IMR-90 (cell line): Measurements from ENCODE around the gene ADAMTS3. TPM values are rescaled to one million over a fixed set of nuclear protein-coding genes. Genes with fewer than 3 reads are reported as not detected.

ENCODE experiments used
- ATAC-seq: fragments of 200-7000 bp; cut with Tn5 transposase; 2 replicates; pipeline ENCODE4 v1.9.1; 2020; ENCODE audit warnings: low read depth, mild to moderate bottlenecking, moderate library complexity
- BruUV-seq: library from RNA; stranded (reverse); fragments of 400-500 nt; replicated peaks from 2 replicates; lab custom pipeline; 2021; lab: Mats Ljungman, UMichigan
- CTCF ChIA-PET: fragments of 300-600 bp; formaldehyde crosslinking; extraction: SDS; loops from one replicate; lab custom pipeline; 2021; ENCODE audit warnings: antibody characterized with exemption; lab: Yijun Ruan, JAX
- POLR2A ChIA-PET: fragments of 300-600 bp; sonication (Branson Sonifier 250); formaldehyde crosslinking; loops from one replicate; lab custom pipeline; 2022; ENCODE audit warnings: antibody characterized with exemption; ENCODE audit not compliant: unreplicated experiment; lab: Charles Lee
- DNase-seq: peaks from one replicate; pipeline ENCODE4 v3.0.0; 2013
- H2AFZ ChIP-seq: replicated peaks from 2 replicates; pipeline ENCODE3; 2013; ENCODE audit warnings: low read length, mild to moderate bottlenecking; ENCODE audit not compliant: poor library complexity
- H2AK5ac ChIP-seq: 2 replicates; pipeline ENCODE4 v1.6.1; 2013; ENCODE audit warnings: low read depth, low read length, inconsistent platforms
- H2AK9ac ChIP-seq: replicated peaks from 2 replicates; pipeline ENCODE3; 2013; ENCODE audit warnings: mild to moderate bottlenecking, low read depth, low read length, moderate library complexity; ENCODE audit not compliant: poor library complexity
- H2BK120ac ChIP-seq: 2 replicates; pipeline ENCODE4 v1.6.1; 2013; ENCODE audit warnings: low read depth, low read length, inconsistent platforms
- H2BK15ac ChIP-seq: 3 replicates; pipeline ENCODE4 v1.6.1; 2013; ENCODE audit warnings: low read depth, low read length, inconsistent platforms
- H2BK20ac ChIP-seq: 2 replicates; pipeline ENCODE4 v1.6.1; 2013; ENCODE audit warnings: low read depth, mild to moderate bottlenecking, inconsistent platforms, low read length, moderate library complexity
- H2BK5ac ChIP-seq: 2 replicates; pipeline ENCODE4 v1.6.1; 2013; ENCODE audit warnings: mild to moderate bottlenecking, low read depth, low read length, inconsistent platforms; ENCODE audit not compliant: poor library complexity, severe bottlenecking
- H3K14ac ChIP-seq: replicated peaks from 2 replicates; pipeline ENCODE4 v1.6.1; 2013; ENCODE audit warnings: low read depth, low read length, inconsistent platforms
- H3K18ac ChIP-seq: 2 replicates; pipeline ENCODE4 v1.6.1; 2013; ENCODE audit warnings: low read depth, low read length, control low read depth
- H3K23ac ChIP-seq: 2 replicates; pipeline ENCODE4 v1.6.1; 2013; ENCODE audit warnings: low read depth, low read length, inconsistent platforms
- H3K27ac ChIP-seq: 2 replicates; pipeline ENCODE4 v1.5.1; 2013; ENCODE audit warnings: mild to moderate bottlenecking, control low read depth, low read length; ENCODE audit not compliant: insufficient read depth
- H3K27me3 ChIP-seq: 2 replicates; pipeline ENCODE4 v1.6.1; 2013; ENCODE audit warnings: low read length; ENCODE audit not compliant: control insufficient read depth, insufficient read depth
- H3K36me3 ChIP-seq: 2 replicates; pipeline ENCODE4 v1.6.1; 2013; ENCODE audit warnings: low read length, mixed read lengths; ENCODE audit not compliant: control insufficient read depth, insufficient read depth
- H3K4ac ChIP-seq: 2 replicates; pipeline ENCODE4 v1.6.1; 2013; ENCODE audit warnings: low read depth, low read length, inconsistent platforms
- H3K4me1 ChIP-seq: 2 replicates; pipeline ENCODE4 v1.6.1; 2013; ENCODE audit warnings: low read length, mixed read lengths; ENCODE audit not compliant: control insufficient read depth, insufficient read depth
- H3K4me2 ChIP-seq: 2 replicates; pipeline ENCODE4 v1.6.1; 2013; ENCODE audit warnings: low read depth, mild to moderate bottlenecking, control low read depth, low read length, moderate library complexity
- H3K4me3 ChIP-seq: 2 replicates; pipeline ENCODE4 v1.5.1; 2013; ENCODE audit warnings: low read depth, mild to moderate bottlenecking, control low read depth, low read length, moderate library complexity; ENCODE audit not compliant: insufficient read depth
- H3K56ac ChIP-seq: 2 replicates; pipeline ENCODE4 v1.6.1; 2013; ENCODE audit warnings: low read length, inconsistent platforms; ENCODE audit not compliant: insufficient read depth; ENCODE audit errors: extremely low read depth
- H3K79me1 ChIP-seq, 2 experiments: 2 replicates each; pipeline ENCODE4 v1.6.1; 2013; ENCODE audit warnings: low read length in 2 of 2, inconsistent platforms in 1 of 2, low read depth in 1 of 2
- H3K9ac ChIP-seq: 2 replicates; pipeline ENCODE4 v1.6.1; 2013; ENCODE audit warnings: low read depth, low read length, control low read depth
- H3K9me1 ChIP-seq: 2 replicates; pipeline ENCODE4 v1.6.1; 2013; ENCODE audit warnings: low read length, inconsistent platforms; ENCODE audit not compliant: insufficient read depth
- H3K9me3 ChIP-seq: 2 replicates; pipeline ENCODE4 v1.6.1; 2013; ENCODE audit warnings: low read length; ENCODE audit not compliant: control insufficient read depth, insufficient read depth
- H4K20me1 ChIP-seq: 2 replicates; pipeline ENCODE4 v1.6.1; 2013; ENCODE audit warnings: low read length, inconsistent platforms; ENCODE audit not compliant: insufficient read depth
- H4K5ac ChIP-seq: 2 replicates; pipeline ENCODE4 v1.6.1; 2013; ENCODE audit warnings: mild to moderate bottlenecking, low read depth, low read length, control low read depth
- H4K8ac ChIP-seq, 2 experiments: 2 replicates each; pipeline ENCODE4 v1.6.1; 2013; ENCODE audit warnings: low read depth in 2 of 2, low read length in 2 of 2, control low read depth in 1 of 2, inconsistent platforms in 1 of 2
- H4K91ac ChIP-seq: 2 replicates; pipeline ENCODE4 v1.6.1; 2013; ENCODE audit warnings: low read depth, low read length, inconsistent platforms; ENCODE audit not compliant: insufficient read depth
- BHLHE40 ChIP-seq: fragments of 150-350 bp; IDR thresholded peaks from 2 replicates; pipeline ENCODE4 v1.6.1; 2016; ENCODE audit warnings: mild to moderate bottlenecking, low read depth, low read length
- CEBPB ChIP-seq: IDR thresholded peaks from 2 replicates; pipeline ENCODE4 v1.6.1; 2012; ENCODE audit warnings: low read depth, low read length, improper control_type of control experiment
- CHD1 ChIP-seq: IDR thresholded peaks from 2 replicates; pipeline ENCODE4 v1.6.1; 2012; ENCODE audit warnings: low read depth, low read length, improper control_type of control experiment
- ELK1 ChIP-seq: fragments of 150-350 bp; IDR thresholded peaks from 2 replicates; pipeline ENCODE4 v1.6.1; 2016; ENCODE audit warnings: low read depth, mild to moderate bottlenecking, low read length, moderate library complexity, borderline replicate concordance
- FOS ChIP-seq: fragments of 150-350 bp; IDR thresholded peaks from 2 replicates; pipeline ENCODE4 v1.6.1; 2016; ENCODE audit warnings: low read depth, low read length
- MAFK ChIP-seq: IDR thresholded peaks from 2 replicates; pipeline ENCODE4 v1.6.1; 2012; ENCODE audit warnings: low read depth, low read length, improper control_type of control experiment
- MAZ ChIP-seq: IDR thresholded peaks from 2 replicates; pipeline ENCODE4 v1.6.1; 2012; ENCODE audit warnings: low read depth, mild to moderate bottlenecking, low read length, improper control_type of control experiment, moderate library complexity, borderline replicate concordance
- MXI1 ChIP-seq: IDR thresholded peaks from 2 replicates; pipeline ENCODE4 v1.6.1; 2012; ENCODE audit warnings: low read depth, mild to moderate bottlenecking, low read length, moderate library complexity, borderline replicate concordance
- NFE2L2 ChIP-seq: fragments of 150-350 bp; IDR thresholded peaks from 2 replicates; pipeline ENCODE4 v1.6.1; 2016; ENCODE audit warnings: low read depth, mild to moderate bottlenecking, low read length
- POLR2A ChIP-seq: IDR thresholded peaks from 2 replicates; pipeline ENCODE4 v1.6.1; 2012; ENCODE audit warnings: mild to moderate bottlenecking, low read depth, low read length
- RAD21 ChIP-seq: IDR thresholded peaks from 2 replicates; pipeline ENCODE4 v1.6.1; 2012; ENCODE audit warnings: low read length, improper control_type of control experiment
- RCOR1 ChIP-seq: IDR thresholded peaks from 2 replicates; pipeline ENCODE4 v1.6.1; 2012; ENCODE audit warnings: mild to moderate bottlenecking, low read length, improper control_type of control experiment; ENCODE audit not compliant: insufficient replicate concordance
- RFX5 ChIP-seq: IDR thresholded peaks from 2 replicates; pipeline ENCODE4 v1.8.0; 2012; ENCODE audit warnings: low read depth, mild to moderate bottlenecking, low read length, moderate library complexity
- SMC3 ChIP-seq: fragments of 150-350 bp; IDR thresholded peaks from 2 replicates; pipeline ENCODE4 v1.6.1; 2016; ENCODE audit warnings: low read depth, mild to moderate bottlenecking, antibody characterized with exemption, low read length, moderate library complexity
- WGBS, 2 experiments: methylation state at CpG; one replicate each; pipeline versions ENCODE4 v1.1.5 to v1.1.7; 2013; ENCODE audit warnings: missing lambda C conversion rate in 2 of 2; ENCODE audit not compliant: insufficient read length in 1 of 2; ENCODE audit errors: extremely low coverage in 2 of 2; 5-methylcytosine and 5-hydroxymethylcytosine counted together
- dilution Hi-C: fragments of 300-500 bp; cut with HindIII; formaldehyde crosslinking; loops from one replicate; pipeline ENCODE4 v1.14.3; 2018; ENCODE audit warnings: low sequenced_read_pairs; ENCODE audit not compliant: unreplicated experiment
- in situ Hi-C: fragments of 300-500 bp; cut with MboI; formaldehyde crosslinking; loops from 3 replicates; pipeline ENCODE4 v1.14.3; 2019; ENCODE audit warnings: low sequenced_read_pairs, inconsistent platforms, mixed read lengths
- intact Hi-C: fragments of 100-400 bp; cut with micrococcal nuclease; formaldehyde crosslinking; loops from 2 replicates; pipeline ENCODE4 v1.10.0; 2022
- polyA plus RNA-seq, 3 experiments: library from polyadenylated mRNA; depleted of rRNA; stranded (reverse); fragments of >200 nt; gene quantifications; 2 replicates each; pipeline ENCODE4 v1.2.3, GENCODE V29; 2012; ENCODE audit warnings: low replicate concordance in 1 of 3
- total RNA-seq: library from RNA; depleted of rRNA; stranded (reverse); fragments of >200 nt; gene quantifications from 2 replicates; pipeline ENCODE4 v1.2.3, GENCODE V29; 2012
- TF ChIP-seq, protein P1 (sequence below): fragments of 150-350 bp; IDR thresholded peaks from 2 replicates; pipeline ENCODE4 v1.6.1; 2017; ENCODE audit warnings: mild to moderate bottlenecking, antibody characterized with exemption, low read length, low read depth
- TF ChIP-seq, protein P2 (sequence below): conservative IDR thresholded peaks from 2 replicates; pipeline ENCODE4 v1.5.1; 2012; ENCODE audit warnings: mild to moderate bottlenecking, low read depth, low read length, improper control_type of control experiment

ADAMTS3 gene
- total and polyA plus RNA-seq, 2 of the 4 experiments (the other 2 are of a cell fraction), result 0.68 to 2.9 TPM

GRCh38 chr4:72323227-72323626, 245.8 kb downstream of the ADAMTS3 start:
- Histone ChIP-seq H4K5ac (no peak overlapping the region), H2BK120ac (no peak overlapping the region), H3K27ac (no peak overlapping the region), H3K36me3 (no peaks in the 10 kb centered on the region), H3K27me3 (0 out of 2 replicates have a peak, but pooled peaks cover under 1% of the 10 kb centered on the region), H2BK15ac (no peak overlapping the region), H2AFZ (no peak overlapping the region), H2BK5ac (no peak overlapping the region), H4K91ac (no peak overlapping the region), H3K4me2 (no peak overlapping the region), H3K18ac (no peak overlapping the region), H2BK20ac (no peak overlapping the region), H3K56ac (no peak overlapping the region), H3K4me3 (no peak overlapping the region), H3K9me1 (no peaks in the 10 kb centered on the region; the same call in 1 of the 2 replicates), H3K4ac (no peak overlapping the region), H3K9ac (no peak overlapping the region), H2AK5ac (no peak overlapping the region), H3K9me3 (no peaks in the 10 kb centered on the region), H3K79me1 (no peaks in the 10 kb centered on the region), H4K20me1 (no peaks in the 10 kb centered on the region), H3K14ac (no peak overlapping the region), H4K8ac (no peak overlapping the region), H3K23ac (no peak overlapping the region), H3K4me1 (0 out of 2 replicates have a peak, but pooled peaks cover 2% of the 10 kb centered on the region), H2AK9ac (no peak overlapping the region)
- WGBS, 2 experiments, result no CpG with 5 or more reads among the region's 2 CpGs
- no peak for DNase-seq
- TF ChIP-seq, protein P1, sequence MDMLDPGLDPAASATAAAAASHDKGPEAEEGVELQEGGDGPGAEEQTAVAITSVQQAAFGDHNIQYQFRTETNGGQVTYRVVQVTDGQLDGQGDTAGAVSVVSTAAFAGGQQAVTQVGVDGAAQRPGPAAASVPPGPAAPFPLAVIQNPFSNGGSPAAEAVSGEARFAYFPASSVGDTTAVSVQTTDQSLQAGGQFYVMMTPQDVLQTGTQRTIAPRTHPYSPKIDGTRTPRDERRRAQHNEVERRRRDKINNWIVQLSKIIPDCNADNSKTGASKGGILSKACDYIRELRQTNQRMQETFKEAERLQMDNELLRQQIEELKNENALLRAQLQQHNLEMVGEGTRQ, result no peak
- TF ChIP-seq MAZ, result no peak
- TF ChIP-seq, protein P2, sequence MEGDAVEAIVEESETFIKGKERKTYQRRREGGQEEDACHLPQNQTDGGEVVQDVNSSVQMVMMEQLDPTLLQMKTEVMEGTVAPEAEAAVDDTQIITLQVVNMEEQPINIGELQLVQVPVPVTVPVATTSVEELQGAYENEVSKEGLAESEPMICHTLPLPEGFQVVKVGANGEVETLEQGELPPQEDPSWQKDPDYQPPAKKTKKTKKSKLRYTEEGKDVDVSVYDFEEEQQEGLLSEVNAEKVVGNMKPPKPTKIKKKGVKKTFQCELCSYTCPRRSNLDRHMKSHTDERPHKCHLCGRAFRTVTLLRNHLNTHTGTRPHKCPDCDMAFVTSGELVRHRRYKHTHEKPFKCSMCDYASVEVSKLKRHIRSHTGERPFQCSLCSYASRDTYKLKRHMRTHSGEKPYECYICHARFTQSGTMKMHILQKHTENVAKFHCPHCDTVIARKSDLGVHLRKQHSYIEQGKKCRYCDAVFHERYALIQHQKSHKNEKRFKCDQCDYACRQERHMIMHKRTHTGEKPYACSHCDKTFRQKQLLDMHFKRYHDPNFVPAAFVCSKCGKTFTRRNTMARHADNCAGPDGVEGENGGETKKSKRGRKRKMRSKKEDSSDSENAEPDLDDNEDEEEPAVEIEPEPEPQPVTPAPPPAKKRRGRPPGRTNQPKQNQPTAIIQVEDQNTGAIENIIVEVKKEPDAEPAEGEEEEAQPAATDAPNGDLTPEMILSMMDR, result no peak
- TF ChIP-seq FOS, result no peak
- no peak for TF ChIP-seq SMC3
- TF ChIP-seq RFX5, result no peak
- TF ChIP-seq CEBPB, result no peak
- TF ChIP-seq MXI1, result no peak
- no peak for TF ChIP-seq ELK1
- TF ChIP-seq MAFK, result no peak
- no peak for TF ChIP-seq NFE2L2
- no peak for TF ChIP-seq RCOR1
- TF ChIP-seq RAD21, result no peak
- TF ChIP-seq POLR2A, result no peak
- TF ChIP-seq BHLHE40, result no peak
- TF ChIP-seq CHD1, result no peak
- ChIA-PET POLR2A (no interaction called here), CTCF (interaction anchor here (1.0 kb wide), 1 partner anchor 27 kb away, joined by 3 read pairs; no protein-coding TSS in a partner anchor)
- dilution Hi-C loops (no loop called here), in situ Hi-C loops (loop anchor here (25.0 kb wide), 1 partner anchor 714 kb away; no protein-coding TSS in a partner anchor), intact Hi-C loops (loop anchor here (10.0 kb wide), 1 partner anchor 702 kb away; no protein-coding TSS in a partner anchor)
- BruUV-seq, result no TSS peak
- ATAC-seq, result no peak
